HG03280 (cell line): ENCODE results near the gene CSNK1G1.
"Not testable (repeated sequence)": the region's sequence is repeated elsewhere in the genome, so short reads cannot be mapped to it uniquely, and the experiment has no call there.

Experiments used
- ATAC-seq: cut with Tn5 transposase; IDR thresholded peaks from one replicate; pipeline ENCODE4 v1.9.1; 2021; ENCODE audit warnings: mild to moderate bottlenecking, moderate library complexity; ENCODE audit not compliant: unreplicated experiment

The CSNK1G1 gene

GRCh38 chr15:64138331-64138941 lies 217.5 kb downstream of the CSNK1G1 start:
- no peak for ATAC-seq

- no peak for ATAC-seq
These were observed 218.6 kb downstream of the CSNK1G1 start for GRCh38 chr15:64137226-64137833.

GRCh38 chr15:64136347-64136746 lies 219.6 kb downstream of the CSNK1G1 start:
- ATAC-seq = no peak

- no peak for ATAC-seq
These were observed 221.6 kb downstream of the CSNK1G1 start for GRCh38 chr15:64134345-64134829.

GRCh38 chr15:64133623-64134344 lies 222.2 kb downstream of the CSNK1G1 start:
- no peak for ATAC-seq

GRCh38 chr15:64132217-64132616 lies 223.8 kb downstream of the CSNK1G1 start:
- no peak for ATAC-seq

- ATAC-seq = no peak
These were observed 224.4 kb downstream of the CSNK1G1 start for GRCh38 chr15:64131547-64131946.

GRCh38 chr15:64130159-64130558 lies 225.8 kb downstream of the CSNK1G1 start:
- no peak for ATAC-seq

GRCh38 chr15:64127521-64128270 lies 228.3 kb downstream of the CSNK1G1 start:
- no peak for ATAC-seq

- ATAC-seq = no peak
These were observed 230.0 kb downstream of the CSNK1G1 start for GRCh38 chr15:64125978-64126377.

- ATAC-seq = no peak
These were observed 233.0 kb downstream of the CSNK1G1 start for GRCh38 chr15:64122936-64123351.

- no peak for ATAC-seq
These were observed 233.5 kb downstream of the CSNK1G1 start for GRCh38 chr15:64122444-64122843.

GRCh38 chr15:64121614-64122013 lies 234.4 kb downstream of the CSNK1G1 start:
- no peak for ATAC-seq

- ATAC-seq = not testable (repeated sequence)
These were observed 235.7 kb downstream of the CSNK1G1 start for GRCh38 chr15:64120322-64120721.

GRCh38 chr15:64117759-64118487 lies 238.1 kb downstream of the CSNK1G1 start:
- no peak for ATAC-seq
